Endothelial cell of umbilical vein (primary cell): Measurements from ENCODE around the gene PNPLA1. TPM values are rescaled to one million over a fixed set of nuclear protein-coding genes. Genes with fewer than 3 reads are reported as not detected.

Experiments
- BruUV-seq: library from RNA; stranded (reverse); fragments of 400-500 nt; replicated peaks from 2 replicates; lab custom pipeline; 2021; lab: Mats Ljungman, UMichigan
- CTCF ChIA-PET: fragments of 300-600, 350-600 bp; sonication (Branson Sonifier 250); formaldehyde crosslinking; loops from one replicate; lab custom pipeline; 2021; ENCODE audit warnings: antibody characterized with exemption, inconsistent platforms; lab: Charles Lee
- POLR2A ChIA-PET: fragments of 300-600, 350-600 bp; sonication (Branson Sonifier 250); formaldehyde crosslinking; loops from one replicate; lab custom pipeline; 2021; ENCODE audit warnings: antibody characterized with exemption, inconsistent platforms; lab: Charles Lee
- DNase-seq: peaks from one replicate; pipeline ENCODE4 v3.0.0-alpha.2; 2011; ENCODE audit warnings: low read depth, low spot score
- FAIRE-seq: peaks from 2 replicates; lab custom pipeline; 2011; peaks lifted over from hg19 to GRCh38; lab: Jason Lieb, UNC
- H2AFZ ChIP-seq: 2 replicates; pipeline ENCODE4 v1.6.0; 2012; ENCODE audit warnings: low read depth, low read length, control low read depth, inconsistent platforms
- H3K27ac ChIP-seq: 2 replicates; pipeline ENCODE4 v1.5.1; 2011; ENCODE audit warnings: low read depth, mild to moderate bottlenecking, control low read depth, low read length, moderate library complexity; ENCODE audit not compliant: insufficient read depth
- H3K27me3 ChIP-seq, 2 experiments: 2 replicates each; pipeline versions ENCODE4 v1.6.0 to v1.6.1; 2011; ENCODE audit warnings: low read length in 2 of 2, mixed read lengths in 1 of 2; ENCODE audit not compliant: control insufficient read depth in 2 of 2, insufficient read depth in 2 of 2
- H3K36me3 ChIP-seq, 2 experiments: 2 replicates in 1 of 2; 3 replicates in 1 of 2; pipeline ENCODE4 v1.5.1; 2011; ENCODE audit warnings: low read length in 2 of 2, mild to moderate bottlenecking in 1 of 2, moderate library complexity in 1 of 2; ENCODE audit not compliant: control insufficient read depth in 2 of 2, insufficient read depth in 2 of 2; ENCODE audit errors: extremely low read depth in 1 of 2
- H3K4me1 ChIP-seq: 3 replicates; pipeline ENCODE4 v1.5.1; 2011; ENCODE audit warnings: mild to moderate bottlenecking, low read length; ENCODE audit not compliant: control insufficient read depth, insufficient read depth; ENCODE audit errors: extremely low read depth
- H3K4me2 ChIP-seq: 2 replicates; pipeline ENCODE4 v1.6.1; 2011; ENCODE audit warnings: low read length, control low read depth, mixed read lengths; ENCODE audit not compliant: insufficient read depth
- H3K4me3 ChIP-seq, 3 experiments: fragments of 200-600 bp in 1 of 3; sonication (generic), shearing (Covaris generic) in 1 of 3; replicated peaks in 1 of 3; 2 replicates each; pipeline ENCODE4 v1.5.1; 2011 to 2016; ENCODE audit warnings: control low read depth in 3 of 3, low read length in 3 of 3, mild to moderate bottlenecking in 2 of 3, inconsistent platforms in 1 of 3, low read depth in 1 of 3, moderate library complexity in 1 of 3; ENCODE audit not compliant: insufficient read depth in 1 of 3
- H3K79me2 ChIP-seq: 2 replicates; pipeline ENCODE4 v1.6.0; 2012; ENCODE audit warnings: low read length, inconsistent platforms; ENCODE audit not compliant: control insufficient read depth, insufficient read depth
- H3K9ac ChIP-seq: replicated peaks from 2 replicates; pipeline ENCODE3; 2011; ENCODE audit warnings: low read length, control low read depth; ENCODE audit not compliant: insufficient read depth; ENCODE audit errors: extremely low read depth
- H3K9me1 ChIP-seq: replicated peaks from 3 replicates; pipeline ENCODE4 v1.6.0; 2011; ENCODE audit warnings: mild to moderate bottlenecking, low read length; ENCODE audit not compliant: control insufficient read depth, insufficient read depth; ENCODE audit errors: extremely low read depth
- H3K9me3 ChIP-seq: replicated peaks from 2 replicates; pipeline ENCODE4 v1.5.1; 2012; ENCODE audit warnings: low read length, inconsistent platforms; ENCODE audit not compliant: control insufficient read depth, insufficient read depth
- H4K20me1 ChIP-seq: replicated peaks from 2 replicates; pipeline ENCODE3; 2011; ENCODE audit warnings: mild to moderate bottlenecking, low read length; ENCODE audit not compliant: control insufficient read depth, insufficient read depth; ENCODE audit errors: extremely low read depth
- EZH2 ChIP-seq: IDR thresholded peaks from 2 replicates; pipeline ENCODE4 v1.6.1; 2012; ENCODE audit warnings: borderline replicate concordance, low read depth, mild to moderate bottlenecking, moderate library complexity, low read length, inconsistent platforms; ENCODE audit not compliant: severe bottlenecking
- FOS ChIP-seq: IDR thresholded peaks from 2 replicates; pipeline ENCODE4 v1.6.1; 2011; ENCODE audit warnings: mild to moderate bottlenecking, low read length, moderate library complexity, borderline replicate concordance; ENCODE audit not compliant: insufficient read depth
- GATA2 ChIP-seq: IDR thresholded peaks from 2 replicates; pipeline ENCODE4 v1.7.0; 2011; ENCODE audit warnings: low read depth, mild to moderate bottlenecking, moderate library complexity, mixed read lengths, low read length; ENCODE audit not compliant: insufficient read length, insufficient read depth
- JUN ChIP-seq: IDR thresholded peaks from 2 replicates; pipeline ENCODE4 v1.6.1; 2011; ENCODE audit warnings: borderline replicate concordance, low read depth; ENCODE audit not compliant: insufficient read length, insufficient read depth
- MYC ChIP-seq: IDR thresholded peaks from one replicate; pipeline ENCODE4 v1.6.1; 2011; ENCODE audit warnings: mild to moderate bottlenecking, low read depth, low read length
- POLR2A ChIP-seq: IDR thresholded peaks from 2 replicates; pipeline ENCODE4 v1.6.1; 2012; ENCODE audit warnings: low read depth, mild to moderate bottlenecking, control low read depth, low read length
- POLR2AphosphoS5 ChIP-seq: IDR thresholded peaks from 2 replicates; pipeline ENCODE4 v1.6.1; 2012; ENCODE audit warnings: low read depth, mild to moderate bottlenecking, control low read depth, low read length, moderate library complexity; ENCODE audit not compliant: insufficient read depth
- dilution Hi-C: fragments of 300-500 bp; cut with MboI; formaldehyde crosslinking; loops from one replicate; pipeline ENCODE4 v1.15.0; 2019; ENCODE audit warnings: low sequenced_read_pairs; ENCODE audit not compliant: extremely low pct_ligation_motif_present
- intact Hi-C: fragments of 100-400 bp; cut with micrococcal nuclease; formaldehyde crosslinking; loops from one replicate; pipeline ENCODE4 v1.10.0; 2022
- polyA plus RNA-seq, 4 experiments: library from polyadenylated mRNA; depleted of rRNA in 3 of 4; stranded (reverse) in 3 of 4; unstranded in 1 of 4; fragments of >200 nt; gene quantifications; 2 replicates each; pipeline versions ENCODE4 v1.2.1 to v1.2.3, GENCODE V29; 2011 to 2012; ENCODE audit warnings: missing spikeins in 1 of 4
- total RNA-seq: library from RNA; stranded (reverse); gene quantifications from 2 replicates; pipeline ENCODE4 v1.2.3, GENCODE V29; 2021
- TF ChIP-seq, protein P1 (sequence below), 2 donors: IDR thresholded peaks; 1 replicate in 1 of 2; 2 replicates in 1 of 2; pipeline ENCODE4 v1.5.1; 2011; ENCODE audit warnings: low read length in 2 of 2, mild to moderate bottlenecking in 2 of 2, moderate library complexity in 2 of 2, control low read depth in 1 of 2, inconsistent platforms in 1 of 2, low read depth in 1 of 2; ENCODE audit not compliant: insufficient read depth in 1 of 2; ENCODE audit errors: extremely low read depth in 1 of 2
- TF ChIP-seq, protein P2 (sequence below): IDR thresholded peaks from 2 replicates; pipeline ENCODE4 v1.6.1; 2011; ENCODE audit not compliant: insufficient read depth, insufficient read length

PNPLA1 gene
- total and polyA plus RNA-seq, 2 donors (not counting 3 experiments of a cell fraction or from before 2014, with no cell fraction given), result not detected

DNA sequence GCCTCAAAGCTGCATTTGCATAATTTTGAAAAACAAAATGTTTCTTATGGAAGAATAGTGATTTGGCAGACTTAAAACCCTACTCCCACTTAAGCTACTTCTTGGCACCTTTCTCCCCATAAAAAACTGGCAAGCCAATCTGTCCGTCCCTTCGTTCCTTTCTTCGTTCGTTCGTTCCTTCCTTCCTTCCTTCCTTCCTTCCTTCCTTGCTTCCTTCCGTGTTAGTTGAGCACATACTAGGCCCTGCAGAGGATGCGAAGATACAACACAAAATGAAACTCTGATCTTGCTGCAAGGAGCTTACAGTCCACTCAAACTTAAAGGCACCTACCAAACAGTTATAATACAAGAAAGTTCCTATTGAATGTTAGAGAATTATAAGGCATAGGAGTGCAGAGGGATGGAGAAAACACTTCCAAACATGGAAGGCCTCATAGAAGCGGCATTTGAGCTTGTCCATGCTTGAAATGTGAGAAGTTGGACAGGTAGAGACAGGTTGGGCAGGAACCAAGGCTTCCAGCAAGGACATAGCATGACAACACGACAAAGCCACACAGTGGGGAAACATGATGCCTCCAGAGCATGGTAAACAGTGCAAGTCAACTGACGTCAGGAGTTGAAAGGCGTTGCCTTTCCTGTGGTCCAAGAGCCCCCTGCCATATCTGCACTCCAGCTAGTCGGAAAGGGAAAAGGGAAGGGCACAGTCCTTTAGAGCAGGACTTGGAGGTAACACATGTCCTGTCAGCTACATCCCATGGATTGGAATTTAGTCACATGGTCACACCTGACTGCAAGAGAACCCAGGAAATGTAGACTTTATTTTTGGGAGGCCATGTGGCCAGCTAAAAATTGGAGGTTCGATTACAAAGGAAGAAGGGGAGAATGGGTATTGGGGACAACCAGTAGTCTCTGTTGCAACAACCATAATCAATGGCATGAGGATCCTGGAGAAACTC is 7.0 kb downstream of the PNPLA1 start:
- TF ChIP-seq FOS (no peak), EZH2 (no peak), GATA2 (no peak), POLR2AphosphoS5 (no peak), MYC (no peak), POLR2A (no peak), JUN (no peak)
- TF ChIP-seq, protein P1, sequence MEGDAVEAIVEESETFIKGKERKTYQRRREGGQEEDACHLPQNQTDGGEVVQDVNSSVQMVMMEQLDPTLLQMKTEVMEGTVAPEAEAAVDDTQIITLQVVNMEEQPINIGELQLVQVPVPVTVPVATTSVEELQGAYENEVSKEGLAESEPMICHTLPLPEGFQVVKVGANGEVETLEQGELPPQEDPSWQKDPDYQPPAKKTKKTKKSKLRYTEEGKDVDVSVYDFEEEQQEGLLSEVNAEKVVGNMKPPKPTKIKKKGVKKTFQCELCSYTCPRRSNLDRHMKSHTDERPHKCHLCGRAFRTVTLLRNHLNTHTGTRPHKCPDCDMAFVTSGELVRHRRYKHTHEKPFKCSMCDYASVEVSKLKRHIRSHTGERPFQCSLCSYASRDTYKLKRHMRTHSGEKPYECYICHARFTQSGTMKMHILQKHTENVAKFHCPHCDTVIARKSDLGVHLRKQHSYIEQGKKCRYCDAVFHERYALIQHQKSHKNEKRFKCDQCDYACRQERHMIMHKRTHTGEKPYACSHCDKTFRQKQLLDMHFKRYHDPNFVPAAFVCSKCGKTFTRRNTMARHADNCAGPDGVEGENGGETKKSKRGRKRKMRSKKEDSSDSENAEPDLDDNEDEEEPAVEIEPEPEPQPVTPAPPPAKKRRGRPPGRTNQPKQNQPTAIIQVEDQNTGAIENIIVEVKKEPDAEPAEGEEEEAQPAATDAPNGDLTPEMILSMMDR (IDR thresholded peaks at IDR 0.05; ENCODE audit: extremely low read depth in 1 of 2, insufficient read depth in 1 of 2, low read depth in 1 of 2, low read length in 2 of 2), result no peak
- TF ChIP-seq, protein P2, sequence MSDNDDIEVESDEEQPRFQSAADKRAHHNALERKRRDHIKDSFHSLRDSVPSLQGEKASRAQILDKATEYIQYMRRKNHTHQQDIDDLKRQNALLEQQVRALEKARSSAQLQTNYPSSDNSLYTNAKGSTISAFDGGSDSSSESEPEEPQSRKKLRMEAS, result no peak
- Histone ChIP-seq H2AFZ (no peak overlapping the region), H4K20me1 (no peaks in the 10 kb centered on the region), H3K4me3 (no peak overlapping the region), H3K9ac (no peak overlapping the region), H3K9me1 (no peaks in the 10 kb centered on the region), H3K4me2 (no peak overlapping the region), H3K4me1 (no peaks in the 10 kb centered on the region), H3K9me3 (no peaks in the 10 kb centered on the region), H3K27ac (no peak overlapping the region), H3K36me3 (no peaks in the 10 kb centered on the region), H3K79me2 (no peaks in the 10 kb centered on the region), H3K27me3 (peaks cover 38 to 40% of the 10 kb centered on the region in 2 experiments)
- CTCF ChIA-PET, result interaction anchor here (0.8 to 1.8 kb wide), 4 partner anchors 12 to 29 kb away, joined by 3 to 4 read pairs (median 3); no protein-coding TSS in a partner anchor
- POLR2A ChIA-PET, result no interaction called here
- no TSS peak for BruUV-seq
- FAIRE-seq (no peak), DNase-seq (no peak)
- dilution Hi-C loops (no loop called here), intact Hi-C loops (no loop called here)
